ENCODE measurements around the gene FYN.
"Not testable (repeated sequence)": the region's sequence is repeated elsewhere in the genome, so short reads cannot be mapped to it uniquely, and the experiment has no call there.

The FYN gene

GRCh38 chr6:111873178-111874024, at the start of gene FYN:
TSS of gene FYN (minus strand) at chr6:111873452. CDS start at chr6:111720051, 153,401 bp downstream.
- DNase-seq, result peak; percentile 100

GRCh38 chr6:111922454-111923297, 49.4 kb upstream of the FYN start:
- DNase-seq, result no peak

- no peak for DNase-seq
Measured at GRCh38 chr6:111921103-111921502, 47.9 kb upstream of the FYN start.

GRCh38 chr6:111920578-111920977, 47.3 kb upstream of the FYN start:
- no peak for DNase-seq

GRCh38 chr6:111918825-111919224, 45.6 kb upstream of the FYN start:
- DNase-seq, result no peak

- DNase-seq, result no peak
Measured at GRCh38 chr6:111916747-111917146, 43.5 kb upstream of the FYN start.

GRCh38 chr6:111914617-111915016, 41.4 kb upstream of the FYN start:
- DNase-seq, result no peak

GRCh38 chr6:111912904-111913303, 39.7 kb upstream of the FYN start:
- DNase-seq, result peak; percentile 21

- DNase-seq, result no peak
Measured at GRCh38 chr6:111911428-111911827, 38.2 kb upstream of the FYN start.

- no peak for DNase-seq
Measured at GRCh38 chr6:111909238-111909637, 36.0 kb upstream of the FYN start.

- not testable (repeated sequence) for DNase-seq
Measured at GRCh38 chr6:111908365-111908764, 35.1 kb upstream of the FYN start.

GRCh38 chr6:111900735-111901134, 27.5 kb upstream of the FYN start:
- DNase-seq, result no peak

GRCh38 chr6:111899531-111899930, 26.3 kb upstream of the FYN start:
- no peak for DNase-seq

GRCh38 chr6:111898452-111898851, 25.2 kb upstream of the FYN start:
- no peak for DNase-seq

GRCh38 chr6:111894951-111895350, 21.7 kb upstream of the FYN start:
- no peak for DNase-seq

- DNase-seq, result no peak
Measured at GRCh38 chr6:111894272-111894671, 21.0 kb upstream of the FYN start.

- no peak for DNase-seq
Measured at GRCh38 chr6:111892431-111892830, 19.2 kb upstream of the FYN start.

- no peak for DNase-seq
Measured at GRCh38 chr6:111890988-111891387, 17.7 kb upstream of the FYN start.

GRCh38 chr6:111888928-111889695, 15.9 kb upstream of the FYN start:
- DNase-seq, result no peak

- not testable (repeated sequence) for DNase-seq
Measured at GRCh38 chr6:111886793-111887192, 13.5 kb upstream of the FYN start.

GRCh38 chr6:111885373-111886027, 12.2 kb upstream of the FYN start:
- no peak for DNase-seq

- DNase-seq, result no peak
Measured at GRCh38 chr6:111884068-111884467, 10.8 kb upstream of the FYN start.
